ENCODE data around the gene UNC5C. TPM values are rescaled to one million over a fixed set of nuclear protein-coding genes. Genes with fewer than 3 reads are reported as not detected.

UNC5C gene
- total RNA-seq, 1 donor from 2014 or later: 0.70 TPM

DNA sequence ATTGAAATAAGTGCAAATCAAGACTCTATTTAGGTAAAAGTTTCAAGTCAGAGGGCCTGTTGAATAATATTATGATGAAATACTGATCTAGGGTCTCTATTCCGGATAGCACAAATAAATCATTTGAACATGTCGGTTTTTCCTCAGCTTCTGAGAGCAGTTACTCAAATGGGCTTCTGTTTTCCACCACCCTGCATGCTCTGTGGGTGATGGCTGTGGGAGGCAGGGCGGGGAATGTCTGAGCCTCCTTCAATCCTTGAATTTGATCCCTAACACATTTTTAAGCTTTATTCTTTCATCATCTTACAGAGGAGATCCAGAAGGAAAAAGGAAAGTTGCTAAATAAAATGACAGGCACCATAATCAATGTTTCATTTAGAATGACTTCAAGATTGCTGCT is 8.5 kb downstream of the UNC5C start:
- Mint-ChIP-seq H3K27me3 (ENCODE audit: unreplicated experiment) (peaks cover 54% of the 10 kb centered on the region), H3K27ac (ENCODE audit: unreplicated experiment) (no peak overlapping the region), H3K4me3 (ENCODE audit: unreplicated experiment) (no peak overlapping the region), H3K4me1 (ENCODE audit: unreplicated experiment) (no peaks in the 10 kb centered on the region), H3K36me3 (ENCODE audit: unreplicated experiment) (no peaks in the 10 kb centered on the region), H3K9me3 (ENCODE audit: unreplicated experiment) (no peaks in the 10 kb centered on the region)
- DNase-seq (ENCODE audit: extremely low spot score, unreplicated experiment): no peak
- TF ChIP-seq, protein P1, sequence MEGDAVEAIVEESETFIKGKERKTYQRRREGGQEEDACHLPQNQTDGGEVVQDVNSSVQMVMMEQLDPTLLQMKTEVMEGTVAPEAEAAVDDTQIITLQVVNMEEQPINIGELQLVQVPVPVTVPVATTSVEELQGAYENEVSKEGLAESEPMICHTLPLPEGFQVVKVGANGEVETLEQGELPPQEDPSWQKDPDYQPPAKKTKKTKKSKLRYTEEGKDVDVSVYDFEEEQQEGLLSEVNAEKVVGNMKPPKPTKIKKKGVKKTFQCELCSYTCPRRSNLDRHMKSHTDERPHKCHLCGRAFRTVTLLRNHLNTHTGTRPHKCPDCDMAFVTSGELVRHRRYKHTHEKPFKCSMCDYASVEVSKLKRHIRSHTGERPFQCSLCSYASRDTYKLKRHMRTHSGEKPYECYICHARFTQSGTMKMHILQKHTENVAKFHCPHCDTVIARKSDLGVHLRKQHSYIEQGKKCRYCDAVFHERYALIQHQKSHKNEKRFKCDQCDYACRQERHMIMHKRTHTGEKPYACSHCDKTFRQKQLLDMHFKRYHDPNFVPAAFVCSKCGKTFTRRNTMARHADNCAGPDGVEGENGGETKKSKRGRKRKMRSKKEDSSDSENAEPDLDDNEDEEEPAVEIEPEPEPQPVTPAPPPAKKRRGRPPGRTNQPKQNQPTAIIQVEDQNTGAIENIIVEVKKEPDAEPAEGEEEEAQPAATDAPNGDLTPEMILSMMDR (IDR thresholded peaks at IDR 0.05): no peak

DNA sequence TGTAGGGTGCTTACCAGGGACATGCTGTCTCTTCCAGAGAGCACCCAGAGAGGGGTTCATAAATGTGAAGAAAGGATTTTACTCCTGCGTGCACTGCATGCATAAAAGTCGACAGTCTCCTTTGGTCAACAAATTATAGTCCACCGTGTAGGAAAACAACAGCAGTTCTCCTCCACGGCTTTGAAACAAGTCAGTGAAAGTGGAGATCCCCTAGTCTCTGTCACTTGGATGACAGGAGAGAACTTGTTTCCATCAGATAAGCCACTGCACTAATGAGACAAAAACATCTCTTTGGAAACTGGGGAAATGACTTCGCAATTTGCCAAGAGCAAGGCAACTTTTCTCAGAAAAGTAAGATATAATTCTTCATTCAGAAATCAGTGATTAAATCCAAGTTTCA is 9.7 kb downstream of the UNC5C start:
- Mint-ChIP-seq H3K4me1 (ENCODE audit: unreplicated experiment) (no peaks in the 10 kb centered on the region), H3K9me3 (ENCODE audit: unreplicated experiment) (no peaks in the 10 kb centered on the region), H3K27ac (ENCODE audit: unreplicated experiment) (no peak overlapping the region), H3K4me3 (ENCODE audit: unreplicated experiment) (no peak overlapping the region), H3K36me3 (ENCODE audit: unreplicated experiment) (no peaks in the 10 kb centered on the region), H3K27me3 (ENCODE audit: unreplicated experiment) (peaks cover 46% of the 10 kb centered on the region)
- TF ChIP-seq, protein P1 (IDR thresholded peaks at IDR 0.05): no peak
- no peak for DNase-seq (ENCODE audit: extremely low spot score, unreplicated experiment)

DNA sequence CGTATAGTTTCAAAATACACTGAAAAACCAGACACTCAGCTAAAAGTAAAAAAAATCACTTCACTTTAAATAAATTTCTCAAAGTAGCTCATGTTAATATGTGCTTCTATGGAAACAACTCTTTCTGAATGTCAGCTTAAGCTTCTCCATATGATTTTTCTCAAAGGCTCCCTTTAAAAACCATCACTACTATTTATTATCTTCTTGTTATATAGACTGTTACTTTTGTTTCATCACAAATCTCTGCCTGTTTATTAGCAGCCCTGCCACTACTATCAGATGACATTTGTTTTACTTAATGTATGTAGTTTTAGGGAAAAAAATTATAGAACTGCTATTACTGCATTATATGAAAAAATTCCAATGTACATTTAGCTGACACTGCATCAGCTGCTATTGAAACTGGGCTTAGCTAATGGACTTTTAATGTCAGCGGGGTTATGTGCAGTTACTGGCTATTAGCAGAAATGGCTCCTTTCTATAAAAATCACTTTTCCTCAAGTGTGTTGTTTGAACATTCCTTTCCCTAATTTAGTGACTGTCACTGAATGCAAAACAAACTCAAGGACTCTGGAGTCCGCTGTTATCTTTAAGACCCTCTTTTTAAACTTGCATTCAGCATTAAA is 10.8 kb downstream of the UNC5C start:
- H3K36me3 Mint-ChIP-seq (ENCODE audit: unreplicated experiment): no peaks in the 10 kb centered on the region
- H3K4me1 Mint-ChIP-seq (ENCODE audit: unreplicated experiment): no peaks in the 10 kb centered on the region
- no peak overlapping the region for H3K27ac Mint-ChIP-seq (ENCODE audit: unreplicated experiment)
- H3K27me3 Mint-ChIP-seq (ENCODE audit: unreplicated experiment): peaks cover 38% of the 10 kb centered on the region
- TF ChIP-seq, protein P1 (IDR thresholded peaks at IDR 0.05): no peak
- H3K9me3 Mint-ChIP-seq (ENCODE audit: unreplicated experiment): no peaks in the 10 kb centered on the region
- no peak for DNase-seq (ENCODE audit: extremely low spot score, unreplicated experiment)
- no peak overlapping the region for H3K4me3 Mint-ChIP-seq (ENCODE audit: unreplicated experiment)

DNA sequence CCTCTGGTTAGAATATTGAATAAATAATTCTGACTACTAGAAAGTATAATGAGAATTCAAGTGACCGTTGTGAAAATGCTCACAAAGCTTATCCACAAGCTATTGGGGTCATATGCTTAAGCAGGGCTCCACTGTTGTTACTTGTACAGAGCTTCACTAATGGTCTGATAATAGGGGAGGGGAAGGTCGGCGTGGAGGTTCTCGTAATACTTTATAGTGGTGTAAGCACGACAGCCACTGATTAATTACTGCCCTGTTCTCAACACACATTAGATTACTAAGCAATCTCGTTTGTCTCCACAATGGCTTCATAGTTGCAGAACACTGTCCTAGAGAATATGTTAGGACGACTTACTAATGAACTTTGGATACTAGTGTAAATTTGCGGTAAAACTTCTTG is 11.6 kb downstream of the UNC5C start:
- TF ChIP-seq, protein P1 (IDR thresholded peaks at IDR 0.05): no peak
- Mint-ChIP-seq H3K27me3 (ENCODE audit: unreplicated experiment) (peaks cover 32% of the 10 kb centered on the region), H3K27ac (ENCODE audit: unreplicated experiment) (no peak overlapping the region), H3K4me3 (ENCODE audit: unreplicated experiment) (no peak overlapping the region), H3K9me3 (ENCODE audit: unreplicated experiment) (no peaks in the 10 kb centered on the region), H3K4me1 (ENCODE audit: unreplicated experiment) (no peaks in the 10 kb centered on the region), H3K36me3 (ENCODE audit: unreplicated experiment) (no peaks in the 10 kb centered on the region)
- no peak for DNase-seq (ENCODE audit: extremely low spot score, unreplicated experiment)

DNA sequence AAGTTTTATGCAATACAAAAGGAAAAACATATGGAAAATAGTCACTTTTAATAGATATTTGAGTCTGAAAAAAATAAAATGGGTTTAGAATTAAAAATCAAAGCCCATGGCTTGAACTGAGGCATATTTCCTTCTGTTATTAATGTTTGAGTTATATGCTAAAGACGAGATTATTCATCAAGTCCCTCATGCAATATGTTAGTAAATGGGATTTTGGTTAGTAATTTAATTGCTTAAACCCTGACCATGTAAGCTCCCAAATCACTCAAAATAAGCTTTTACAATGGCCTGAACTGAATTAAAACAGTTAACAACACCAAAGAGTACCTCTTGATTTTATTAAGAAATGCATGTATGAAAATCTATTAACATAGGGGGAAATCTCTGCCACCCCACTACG is 12.1 kb downstream of the UNC5C start:
- Mint-ChIP-seq H3K4me1 (ENCODE audit: unreplicated experiment) (no peaks in the 10 kb centered on the region), H3K9me3 (ENCODE audit: unreplicated experiment) (no peaks in the 10 kb centered on the region), H3K4me3 (ENCODE audit: unreplicated experiment) (no peak overlapping the region), H3K27me3 (ENCODE audit: unreplicated experiment) (peaks cover 26% of the 10 kb centered on the region), H3K36me3 (ENCODE audit: unreplicated experiment) (no peaks in the 10 kb centered on the region), H3K27ac (ENCODE audit: unreplicated experiment) (no peak overlapping the region)
- TF ChIP-seq, protein P1 (IDR thresholded peaks at IDR 0.05): no peak
- no peak for DNase-seq (ENCODE audit: extremely low spot score, unreplicated experiment)

All from osteocyte (in vitro differentiated cells).